Osteocyte (in vitro differentiated cells): ENCODE data around the gene PHACTR2. TPM values are rescaled to one million over a fixed set of nuclear protein-coding genes. Genes with fewer than 3 reads are reported as not detected.

ENCODE experiments used
- DNase-seq: peaks from one replicate; pipeline ENCODE4 v3.0.0; 2021; ENCODE audit warnings: mixed read lengths; ENCODE audit not compliant: unreplicated experiment; ENCODE audit errors: extremely low spot score
- H3K27ac Mint-ChIP-seq: one replicate; pipeline ENCODE4 v1.8.0; 2021; ENCODE audit warnings: mild to moderate bottlenecking, mixed read lengths; ENCODE audit not compliant: unreplicated experiment
- H3K27me3 Mint-ChIP-seq: one replicate; pipeline ENCODE4 v1.8.0; 2021; ENCODE audit warnings: mixed read lengths; ENCODE audit not compliant: unreplicated experiment
- H3K36me3 Mint-ChIP-seq: one replicate; pipeline ENCODE4 v1.8.0; 2021; ENCODE audit warnings: mixed read lengths; ENCODE audit not compliant: unreplicated experiment
- H3K4me1 Mint-ChIP-seq: one replicate; pipeline ENCODE4 v1.8.0; 2021; ENCODE audit warnings: mixed read lengths; ENCODE audit not compliant: unreplicated experiment
- H3K4me3 Mint-ChIP-seq: one replicate; pipeline ENCODE4 v1.8.0; 2021; ENCODE audit warnings: mild to moderate bottlenecking, moderate library complexity, mixed read lengths; ENCODE audit not compliant: unreplicated experiment
- H3K9me3 Mint-ChIP-seq: one replicate; pipeline ENCODE4 v1.8.0; 2021; ENCODE audit warnings: mixed read lengths; ENCODE audit not compliant: unreplicated experiment
- total RNA-seq: library from RNA; stranded (reverse); gene quantifications from 2 replicates; pipeline ENCODE4 v1.2.1, GENCODE V29; 2021
- TF ChIP-seq, protein P1 (sequence below): fragments of 200-600 bp; sonication (generic); IDR thresholded peaks from 2 replicates; pipeline ENCODE4 v1.5.0; 2021; ENCODE audit warnings: antibody characterized with exemption, mild to moderate bottlenecking, moderate library complexity

The PHACTR2 gene
- total RNA-seq, 1 donor from 2014 or later = 312 TPM

DNA sequence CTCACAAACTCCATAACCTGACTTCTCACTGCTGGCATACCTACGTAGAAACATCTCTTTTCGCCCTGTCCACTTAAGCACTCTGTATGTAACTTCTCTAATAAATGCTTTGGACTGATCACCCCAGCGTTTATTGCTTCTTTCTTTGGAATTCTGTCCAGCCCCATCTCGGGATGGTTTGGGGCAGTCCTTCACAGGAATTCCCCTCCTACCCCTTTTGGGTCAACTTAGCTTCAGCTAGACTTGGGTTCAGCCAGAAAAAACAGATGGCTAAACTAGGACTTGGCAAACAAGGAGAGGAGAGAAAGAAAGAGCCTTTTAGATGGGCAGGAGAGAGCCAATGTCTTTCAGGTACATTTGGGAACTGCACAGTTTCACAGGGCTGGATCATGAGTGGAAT, 161.4 kb downstream of the PHACTR2 start:
- H3K4me3 Mint-ChIP-seq = no peak overlapping the region
- peaks cover 13% of the 10 kb centered on the region for H3K4me1 Mint-ChIP-seq

DNA sequence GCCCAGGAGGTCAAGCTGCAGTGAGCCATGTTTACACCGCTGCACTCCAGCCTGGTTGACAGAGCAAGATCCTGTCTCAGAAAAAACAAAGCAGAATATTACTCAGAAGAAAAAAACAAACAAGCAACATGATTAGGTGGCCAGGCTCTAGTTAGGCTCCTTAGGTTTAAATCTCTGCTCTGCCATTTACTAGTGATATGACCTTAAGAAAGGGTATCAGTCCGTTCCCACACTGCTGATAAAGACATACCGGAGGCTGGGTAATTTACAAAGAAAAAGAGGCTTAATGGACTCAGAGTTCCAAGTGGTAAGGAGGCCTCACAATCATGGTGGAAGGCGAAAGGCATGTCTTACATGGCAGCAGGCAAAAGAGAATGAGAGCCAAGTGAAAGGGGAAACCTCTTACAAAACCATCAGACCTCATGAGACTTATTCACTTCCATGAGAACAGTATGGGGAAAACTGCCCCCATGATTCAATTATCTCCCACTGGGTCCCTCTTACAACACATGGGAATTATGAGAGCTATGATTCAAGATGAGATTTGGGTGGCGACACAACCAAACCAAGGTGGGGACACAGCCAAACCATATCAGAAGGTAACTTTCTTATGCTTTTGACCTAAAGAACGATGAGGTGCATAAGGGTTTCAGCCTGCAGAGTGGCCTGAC, 163.0 kb downstream of the PHACTR2 start:
- DNase-seq = no peak
- Mint-ChIP-seq H3K27me3 (no peaks in the 10 kb centered on the region), H3K36me3 (peaks cover 6% of the 10 kb centered on the region), H3K27ac (no peak overlapping the region), H3K4me3 (no peak overlapping the region), H3K4me1 (peaks cover 17% of the 10 kb centered on the region), H3K9me3 (no peaks in the 10 kb centered on the region)
- TF ChIP-seq, protein P1, sequence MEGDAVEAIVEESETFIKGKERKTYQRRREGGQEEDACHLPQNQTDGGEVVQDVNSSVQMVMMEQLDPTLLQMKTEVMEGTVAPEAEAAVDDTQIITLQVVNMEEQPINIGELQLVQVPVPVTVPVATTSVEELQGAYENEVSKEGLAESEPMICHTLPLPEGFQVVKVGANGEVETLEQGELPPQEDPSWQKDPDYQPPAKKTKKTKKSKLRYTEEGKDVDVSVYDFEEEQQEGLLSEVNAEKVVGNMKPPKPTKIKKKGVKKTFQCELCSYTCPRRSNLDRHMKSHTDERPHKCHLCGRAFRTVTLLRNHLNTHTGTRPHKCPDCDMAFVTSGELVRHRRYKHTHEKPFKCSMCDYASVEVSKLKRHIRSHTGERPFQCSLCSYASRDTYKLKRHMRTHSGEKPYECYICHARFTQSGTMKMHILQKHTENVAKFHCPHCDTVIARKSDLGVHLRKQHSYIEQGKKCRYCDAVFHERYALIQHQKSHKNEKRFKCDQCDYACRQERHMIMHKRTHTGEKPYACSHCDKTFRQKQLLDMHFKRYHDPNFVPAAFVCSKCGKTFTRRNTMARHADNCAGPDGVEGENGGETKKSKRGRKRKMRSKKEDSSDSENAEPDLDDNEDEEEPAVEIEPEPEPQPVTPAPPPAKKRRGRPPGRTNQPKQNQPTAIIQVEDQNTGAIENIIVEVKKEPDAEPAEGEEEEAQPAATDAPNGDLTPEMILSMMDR = no peak

More for the DNA sequence above, 161.4 kb downstream of the PHACTR2 start:
- TF ChIP-seq, protein P1 = no peak
- no peak for DNase-seq
- Mint-ChIP-seq H3K27me3 (no peaks in the 10 kb centered on the region), H3K36me3 (peaks cover 6% of the 10 kb centered on the region), H3K27ac (no peak overlapping the region), H3K9me3 (no peaks in the 10 kb centered on the region)

DNA sequence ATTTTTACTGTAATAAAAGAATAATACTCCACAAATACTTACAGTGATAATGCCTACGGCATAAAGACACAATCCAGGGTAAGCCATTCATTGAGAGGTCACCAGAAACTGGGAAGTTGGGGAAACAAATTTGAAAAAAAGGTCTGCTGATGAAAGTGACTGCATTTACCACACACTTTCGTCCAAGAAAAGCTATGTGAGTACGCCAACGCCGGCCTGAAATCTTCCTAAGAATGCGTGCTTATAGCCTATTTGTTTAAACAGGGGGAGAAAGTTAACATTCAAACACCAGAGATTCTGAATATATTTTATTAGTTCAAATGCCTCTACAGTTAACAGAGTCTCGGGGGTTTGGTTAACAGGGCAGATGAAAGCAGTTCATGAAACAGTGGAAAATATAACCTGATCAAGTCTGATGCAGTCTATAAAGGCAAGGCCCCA, 164.7 kb downstream of the PHACTR2 start:
- no peak for DNase-seq
- H3K27me3 Mint-ChIP-seq = no peaks in the 10 kb centered on the region
- H3K36me3 Mint-ChIP-seq = peaks cover 10% of the 10 kb centered on the region
- H3K27ac Mint-ChIP-seq = peak overlapping the region; percentile 99
- peaks cover 17% of the 10 kb centered on the region for H3K4me1 Mint-ChIP-seq
- H3K9me3 Mint-ChIP-seq = no peaks in the 10 kb centered on the region
- TF ChIP-seq, protein P1 = no peak
- H3K4me3 Mint-ChIP-seq = peak overlapping the region; percentile 91

DNA sequence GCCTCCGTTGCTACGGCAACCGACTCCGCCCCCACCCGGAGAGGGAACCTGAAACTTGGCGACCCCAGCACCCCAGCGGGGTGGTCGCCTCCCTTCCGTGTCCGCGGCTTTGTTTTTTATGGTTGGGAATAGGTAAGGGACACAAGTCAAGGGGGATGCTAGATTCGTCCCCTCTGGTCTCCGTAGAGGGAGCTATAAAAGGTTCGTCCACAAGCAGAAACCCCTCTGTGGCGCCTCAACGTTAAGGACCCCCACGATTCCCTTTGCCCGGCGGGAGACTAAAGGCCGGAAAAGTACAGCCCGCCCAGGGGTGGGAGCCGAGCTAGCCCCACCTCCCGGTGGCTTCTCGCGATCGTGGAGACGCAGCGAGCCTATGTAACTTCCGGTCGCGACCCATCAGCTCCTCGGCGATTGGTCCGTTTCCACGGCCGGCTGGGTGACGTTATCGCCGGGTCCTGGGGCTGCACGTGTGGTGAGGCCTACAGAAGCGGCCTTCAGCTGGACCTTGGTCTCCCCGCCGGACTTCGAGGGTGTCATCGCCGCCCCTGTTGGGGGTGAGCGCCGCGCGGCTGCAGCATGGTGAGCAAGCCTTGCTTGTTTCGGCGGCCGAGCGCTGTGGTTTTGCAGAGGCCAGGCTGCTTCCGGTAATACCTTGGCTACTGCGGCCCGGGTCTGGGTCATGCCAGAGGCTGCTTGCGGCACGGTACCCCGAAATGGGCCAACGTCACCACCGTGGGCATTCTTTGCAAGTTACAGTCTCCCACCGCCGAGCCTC, 165.3 kb downstream of the PHACTR2 start, which contains the start of gene LTV1:
Gene LTV1, plus strand, starts transcription at position 437 of the 775 bp plus-strand sequence. Its CDS starts 140 bp downstream, at position 577.
- Mint-ChIP-seq H3K27me3 (no peaks in the 10 kb centered on the region), H3K4me1 (peaks cover 17% of the 10 kb centered on the region), H3K9me3 (no peaks in the 10 kb centered on the region), H3K36me3 (peaks cover 15% of the 10 kb centered on the region), H3K4me3 (peak within 1 kb of the TSS; percentile 91), H3K27ac (peak within 1 kb of the TSS; percentile 99)
- DNase-seq = peak; percentile 98
- TF ChIP-seq, protein P1 = no peak

DNA sequence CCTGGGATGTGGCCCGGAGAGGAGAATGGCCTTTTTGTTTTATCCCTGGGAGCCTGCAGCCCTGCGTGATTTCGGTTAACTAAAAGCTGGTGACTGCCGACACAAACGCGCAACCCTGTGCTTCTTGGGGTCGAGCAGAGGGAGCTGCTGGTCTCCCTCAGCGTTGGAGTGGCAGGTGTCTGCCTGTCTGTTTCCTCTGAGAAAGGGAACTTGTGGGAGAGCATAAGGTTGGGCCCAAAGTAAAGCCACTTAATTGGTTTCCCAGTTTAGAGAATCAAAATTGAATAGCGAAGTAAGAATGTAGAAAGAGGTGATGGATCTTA, 165.9 kb downstream of the PHACTR2 start:
- Mint-ChIP-seq H3K36me3 (peaks cover 19% of the 10 kb centered on the region), H3K4me1 (peaks cover 17% of the 10 kb centered on the region), H3K27ac (peak overlapping the region; percentile 99), H3K9me3 (no peaks in the 10 kb centered on the region), H3K27me3 (no peaks in the 10 kb centered on the region), H3K4me3 (peak overlapping the region; percentile 91)
- TF ChIP-seq, protein P1 = no peak
- DNase-seq = no peak
